Keratinocyte (primary cell): Measurements from ENCODE around the gene CDCP1. TPM values are rescaled to one million over a fixed set of nuclear protein-coding genes. Genes with fewer than 3 reads are reported as not detected.

ENCODE experiments used
- DNase-seq: peaks from one replicate; pipeline ENCODE4 v3.0.0-alpha.2; 2011; ENCODE audit warnings: low read depth, missing footprints, low spot score
- FAIRE-seq: peaks from 2 replicates; lab custom pipeline; 2011; peaks lifted over from hg19 to GRCh38; lab: Jason Lieb, UNC
- H2AFZ ChIP-seq: 2 replicates; pipeline ENCODE4 v1.6.0; 2012; ENCODE audit warnings: low read length, control low read depth, inconsistent platforms; ENCODE audit not compliant: control insufficient read depth
- H3K27ac ChIP-seq: 2 replicates; pipeline ENCODE4 v1.5.1; 2011; ENCODE audit warnings: low read length; ENCODE audit not compliant: control insufficient read depth, insufficient read depth
- H3K27me3 ChIP-seq: 3 replicates; pipeline ENCODE4 v1.6.0; 2011; ENCODE audit warnings: low read length; ENCODE audit not compliant: control insufficient read depth, insufficient read depth; ENCODE audit errors: extremely low read depth
- H3K36me3 ChIP-seq, 2 experiments: 2 replicates in 1 of 2; 3 replicates in 1 of 2; pipeline ENCODE4 v1.5.1; 2011; ENCODE audit warnings: low read length in 2 of 2, mild to moderate bottlenecking in 1 of 2; ENCODE audit not compliant: control insufficient read depth in 2 of 2, insufficient read depth in 2 of 2; ENCODE audit errors: extremely low read depth in 1 of 2
- H3K4me1 ChIP-seq: 3 replicates; pipeline ENCODE4 v1.5.1; 2011; ENCODE audit warnings: low read length; ENCODE audit not compliant: control insufficient read depth, insufficient read depth; ENCODE audit errors: extremely low read depth
- H3K4me2 ChIP-seq: 3 replicates; pipeline ENCODE4 v1.6.0; 2011; ENCODE audit warnings: low read depth, low read length; ENCODE audit not compliant: control insufficient read depth, insufficient read depth; ENCODE audit errors: extremely low read depth
- H3K4me3 ChIP-seq, 3 experiments: fragments of 200-600 bp in 1 of 3; sonication (generic) in 1 of 3; 2 replicates in 2 of 3; 3 replicates in 1 of 3; pipeline ENCODE4 v1.5.1; 2011 to 2016; ENCODE audit warnings: low read length in 3 of 3, mild to moderate bottlenecking in 3 of 3, control low read depth in 2 of 3, inconsistent platforms in 1 of 3, low read depth in 1 of 3, mixed read lengths in 1 of 3, mixed run types in 1 of 3, moderate library complexity in 1 of 3; ENCODE audit not compliant: control insufficient read depth in 2 of 3, insufficient read depth in 2 of 3; ENCODE audit errors: extremely low read depth in 1 of 3
- H3K79me2 ChIP-seq: 2 replicates; pipeline ENCODE4 v1.6.0; 2012; ENCODE audit warnings: low read length; ENCODE audit not compliant: control insufficient read depth, insufficient read depth
- H3K9ac ChIP-seq: 3 replicates; pipeline ENCODE4 v1.6.0; 2011; ENCODE audit warnings: low read length; ENCODE audit not compliant: control insufficient read depth, insufficient read depth; ENCODE audit errors: extremely low read depth
- H3K9me1 ChIP-seq: 3 replicates; pipeline ENCODE4 v1.6.0; 2011; ENCODE audit warnings: low read length; ENCODE audit not compliant: control insufficient read depth, insufficient read depth; ENCODE audit errors: extremely low read depth
- H3K9me3 ChIP-seq: 2 replicates; pipeline ENCODE4 v1.5.1; 2012; ENCODE audit warnings: low read depth, low read length; ENCODE audit not compliant: control insufficient read depth
- H4K20me1 ChIP-seq: 3 replicates; pipeline ENCODE4 v1.6.0; 2011; ENCODE audit warnings: low read length; ENCODE audit not compliant: control insufficient read depth, insufficient read depth; ENCODE audit errors: extremely low read depth
- EZH2 ChIP-seq: IDR thresholded peaks from one replicate; pipeline ENCODE4 v1.6.1; 2012; ENCODE audit warnings: inconsistent platforms, mild to moderate bottlenecking, low read length, moderate library complexity
- dilution Hi-C: fragments of 300-500 bp; cut with MboI; formaldehyde crosslinking; loops from one replicate; pipeline ENCODE4 v1.7.0; 2020; ENCODE audit warnings: low sequenced_read_pairs; ENCODE audit not compliant: extremely low pct_ligation_motif_present
- polyA plus RNA-seq, 5 experiments: library from polyadenylated mRNA; depleted of rRNA in 3 of 5; stranded (reverse) in 3 of 5; stranded (forward) in 1 of 5; unstranded in 1 of 5; fragments of >200 nt; gene quantifications; 1 replicate in 1 of 5; 2 replicates in 3 of 5; 3 replicates in 1 of 5; pipeline versions ENCODE4 v1.2.1 to v1.2.3, GENCODE V29; 2011 to 2012; ENCODE audit warnings: missing spikeins in 2 of 5, low read depth in 1 of 5, low replicate concordance in 1 of 5
- TF ChIP-seq, protein P1 (sequence below), 3 experiments: IDR thresholded peaks in 1 of 3; conservative IDR thresholded peaks in 1 of 3; optimal IDR thresholded peaks in 1 of 3; 2 replicates in 2 of 3; 3 replicates in 1 of 3; pipeline versions ENCODE3 to v1.5.1; 2011; ENCODE audit warnings: low read length in 3 of 3, mild to moderate bottlenecking in 3 of 3, moderate library complexity in 2 of 3, control low read depth in 1 of 3, inconsistent platforms in 1 of 3; ENCODE audit not compliant: insufficient read depth in 2 of 3; ENCODE audit errors: extremely low read depth in 1 of 3

Gene CDCP1
- polyA plus RNA-seq, 1 donor (not counting 4 experiments of a cell fraction or from before 2014, with no cell fraction given): 85.8 TPM

DNA sequence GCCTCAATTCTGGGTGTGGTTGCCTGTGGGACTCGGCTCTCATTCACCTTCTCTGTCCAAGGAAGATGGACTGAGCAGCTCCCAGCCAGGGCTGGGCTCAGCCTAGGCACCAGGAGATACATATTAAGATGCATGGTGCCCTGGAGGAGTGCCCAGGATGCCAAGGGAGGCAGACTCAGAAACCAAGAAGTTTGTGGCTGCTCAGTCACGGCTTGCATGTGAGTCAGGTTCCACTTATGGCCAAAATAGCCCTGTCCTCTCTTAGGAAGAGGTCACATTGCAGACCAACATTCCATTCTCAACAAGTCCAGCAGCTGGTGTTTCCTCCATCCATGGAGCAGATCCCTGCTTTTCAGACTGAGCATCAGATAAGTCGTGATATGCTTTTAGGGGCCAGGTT is 21.8 kb downstream of the CDCP1 start:
- no peak for FAIRE-seq
- peaks cover 32% of the 10 kb centered on the region for H4K20me1 ChIP-seq
- H3K4me1 ChIP-seq: peaks cover 95% of the 10 kb centered on the region
- peak overlapping the region; percentile 99 for H3K27ac ChIP-seq
- peak overlapping the region; percentile 80 for H3K4me2 ChIP-seq
- TF ChIP-seq EZH2: no peak
- TF ChIP-seq, protein P1, sequence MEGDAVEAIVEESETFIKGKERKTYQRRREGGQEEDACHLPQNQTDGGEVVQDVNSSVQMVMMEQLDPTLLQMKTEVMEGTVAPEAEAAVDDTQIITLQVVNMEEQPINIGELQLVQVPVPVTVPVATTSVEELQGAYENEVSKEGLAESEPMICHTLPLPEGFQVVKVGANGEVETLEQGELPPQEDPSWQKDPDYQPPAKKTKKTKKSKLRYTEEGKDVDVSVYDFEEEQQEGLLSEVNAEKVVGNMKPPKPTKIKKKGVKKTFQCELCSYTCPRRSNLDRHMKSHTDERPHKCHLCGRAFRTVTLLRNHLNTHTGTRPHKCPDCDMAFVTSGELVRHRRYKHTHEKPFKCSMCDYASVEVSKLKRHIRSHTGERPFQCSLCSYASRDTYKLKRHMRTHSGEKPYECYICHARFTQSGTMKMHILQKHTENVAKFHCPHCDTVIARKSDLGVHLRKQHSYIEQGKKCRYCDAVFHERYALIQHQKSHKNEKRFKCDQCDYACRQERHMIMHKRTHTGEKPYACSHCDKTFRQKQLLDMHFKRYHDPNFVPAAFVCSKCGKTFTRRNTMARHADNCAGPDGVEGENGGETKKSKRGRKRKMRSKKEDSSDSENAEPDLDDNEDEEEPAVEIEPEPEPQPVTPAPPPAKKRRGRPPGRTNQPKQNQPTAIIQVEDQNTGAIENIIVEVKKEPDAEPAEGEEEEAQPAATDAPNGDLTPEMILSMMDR (optimal IDR thresholded peaks at IDR 0.05 in 1 of 3, IDR thresholded peaks at IDR 0.05 in 1 of 3, conservative IDR thresholded peaks at IDR 0.05 in 1 of 3; ENCODE audit: extremely low read depth in 1 of 3, insufficient read depth in 2 of 3, low read length in 3 of 3): no peak
- H3K79me2 ChIP-seq: peaks cover 76% of the 10 kb centered on the region
- peak overlapping the region; percentile 49 for H3K9ac ChIP-seq
- peak overlapping the region in 2 of 3 experiments; percentile 11 to 21 for H3K4me3 ChIP-seq
- H3K9me3 ChIP-seq: no peaks in the 10 kb centered on the region
- no peak overlapping the region for H2AFZ ChIP-seq
- DNase-seq: no peak
- dilution Hi-C loops: no loop called here
- H3K36me3 ChIP-seq: peaks cover 7 to 42% of the 10 kb centered on the region in 2 experiments
- H3K27me3 ChIP-seq: no peaks in the 10 kb centered on the region
- H3K9me1 ChIP-seq: peaks cover 23% of the 10 kb centered on the region

DNA sequence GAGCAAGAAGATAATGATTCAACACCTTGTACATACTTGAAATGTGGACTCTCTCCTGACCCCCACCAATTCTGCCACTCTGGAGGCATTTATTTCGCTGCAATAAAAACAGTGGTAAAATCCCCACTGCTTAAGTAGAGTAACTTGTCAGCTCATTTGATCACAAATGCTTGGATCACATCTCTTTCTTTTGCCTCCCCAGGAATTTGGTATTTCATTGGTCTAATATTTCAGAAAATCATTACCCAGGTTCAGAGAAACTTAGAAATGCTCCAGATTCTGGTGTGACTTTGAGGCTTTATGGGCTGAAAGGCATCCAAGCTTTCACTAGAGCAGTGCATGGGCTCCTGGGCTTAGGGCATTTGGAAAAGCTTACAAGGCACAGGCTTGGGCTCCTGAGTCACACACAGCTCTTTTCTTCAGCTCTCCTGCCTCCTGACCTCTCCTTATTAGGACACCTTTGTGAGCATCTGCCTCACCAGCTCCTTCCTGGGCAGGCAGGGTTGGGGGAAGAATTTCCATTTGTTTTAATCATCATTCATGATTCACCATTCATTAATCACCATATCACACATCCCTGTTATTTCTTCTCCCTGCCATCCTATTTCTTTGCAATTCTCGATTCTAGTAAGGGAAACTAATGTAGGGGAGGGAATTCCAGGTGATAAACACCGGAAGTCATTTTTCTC is 22.5 kb downstream of the CDCP1 start:
- Histone ChIP-seq H3K9me3 (no peaks in the 10 kb centered on the region), H3K4me2 (peak overlapping the region; percentile 80), H3K27ac (peak overlapping the region; percentile 99), H4K20me1 (peaks cover 34% of the 10 kb centered on the region), H2AFZ (no peak overlapping the region), H3K79me2 (peaks cover 76% of the 10 kb centered on the region), H3K4me1 (peaks cover 90% of the 10 kb centered on the region), H3K9me1 (peaks cover 23% of the 10 kb centered on the region), H3K9ac (peak overlapping the region; percentile 76), H3K27me3 (no peaks in the 10 kb centered on the region), H3K36me3 (peaks cover 9 to 47% of the 10 kb centered on the region in 2 experiments), H3K4me3 (peak overlapping the region in 1 of 3 experiments; percentile 11)
- dilution Hi-C loops: no loop called here
- FAIRE-seq (peak; percentile 92), DNase-seq (no peak)
- no peak for TF ChIP-seq EZH2
- TF ChIP-seq, protein P1 (optimal IDR thresholded peaks at IDR 0.05 in 1 of 3, IDR thresholded peaks at IDR 0.05 in 1 of 3, conservative IDR thresholded peaks at IDR 0.05 in 1 of 3; ENCODE audit: extremely low read depth in 1 of 3, insufficient read depth in 2 of 3, low read length in 3 of 3): no peak
